H1 (cell line): Measurements from ENCODE around the gene RAB31. TPM values are rescaled to one million over a fixed set of nuclear protein-coding genes. Genes with fewer than 3 reads are reported as not detected.

ENCODE experiments used
- CTCF ChIA-PET: fragments of 300-600 bp; sonication (Branson Sonifier 250); formaldehyde crosslinking; loops from one replicate; lab custom pipeline; 2021; ENCODE audit not compliant: partially characterized antibody; lab: Charles Lee
- POLR2A ChIA-PET: fragments of 300-600 bp; sonication (Branson Sonifier 250); formaldehyde crosslinking; loops from one replicate; lab custom pipeline; 2021; ENCODE audit warnings: inconsistent platforms; ENCODE audit not compliant: partially characterized antibody; lab: Charles Lee
- DNase-seq, 2 experiments: peaks; one replicate each; pipeline versions ENCODE4 v3.0.0 to v3.0.0-alpha.2; 2010 to 2022; ENCODE audit warnings: low spot score in 2 of 2, low read depth in 1 of 2, mixed read lengths in 1 of 2
- FAIRE-seq: peaks from 2 replicates; lab custom pipeline; 2011; peaks lifted over from hg19 to GRCh38; lab: Jason Lieb, UNC
- H2AFZ ChIP-seq: 2 replicates; pipeline ENCODE4 v1.8.1; 2012; ENCODE audit warnings: low read length, inconsistent platforms
- H2AK5ac ChIP-seq: 2 replicates; pipeline ENCODE4 v1.6.1; 2013; ENCODE audit warnings: low read depth, low read length
- H2BK120ac ChIP-seq: replicated peaks from 2 replicates; pipeline ENCODE3; 2013; ENCODE audit warnings: low read depth, low read length, inconsistent platforms
- H2BK12ac ChIP-seq: 2 replicates; pipeline ENCODE4 v1.6.1; 2013; ENCODE audit warnings: low read depth, low read length
- H2BK15ac ChIP-seq: 2 replicates; pipeline ENCODE4 v1.6.1; 2013; ENCODE audit warnings: low read length
- H2BK20ac ChIP-seq: 2 replicates; pipeline ENCODE4 v1.6.1; 2013; ENCODE audit warnings: low read length
- H2BK5ac ChIP-seq: 2 replicates; pipeline ENCODE4 v1.6.1; 2013; ENCODE audit warnings: low read depth, low read length
- H3K14ac ChIP-seq: 2 replicates; pipeline ENCODE4 v1.6.1; 2013; ENCODE audit warnings: inconsistent platforms; ENCODE audit not compliant: insufficient read length
- H3K18ac ChIP-seq: 2 replicates; pipeline ENCODE4 v1.6.1; 2013; ENCODE audit warnings: low read length; ENCODE audit errors: extremely low read depth
- H3K23ac ChIP-seq: 2 replicates; pipeline ENCODE4 v1.6.1; 2013; ENCODE audit warnings: inconsistent platforms; ENCODE audit not compliant: insufficient read length
- H3K23me2 ChIP-seq: 2 replicates; pipeline ENCODE4 v1.6.1; 2013; ENCODE audit warnings: low read depth, low read length
- H3K27ac ChIP-seq: 2 replicates; pipeline ENCODE4 v1.6.1; 2011; ENCODE audit warnings: low read depth, low read length, inconsistent platforms
- H3K27me3 ChIP-seq, 4 experiments: replicated peaks in 1 of 4; 1 replicate in 1 of 4; 2 replicates in 3 of 4; pipeline versions ENCODE4 v1.6.1 to v1.8.1; 2011 to 2013; ENCODE audit warnings: low read length in 3 of 4, mild to moderate bottlenecking in 3 of 4, inconsistent platforms in 2 of 4, mixed read lengths in 2 of 4, moderate library complexity in 1 of 4; ENCODE audit not compliant: control insufficient read depth in 3 of 4, insufficient read depth in 3 of 4; ENCODE audit errors: extremely low read depth in 1 of 4
- H3K36me3 ChIP-seq, 4 experiments: 2 replicates each; pipeline versions ENCODE4 v1.6.1 to v1.8.1; 2011 to 2013; ENCODE audit warnings: mild to moderate bottlenecking in 4 of 4, low read length in 3 of 4, moderate library complexity in 2 of 4, control low read depth in 1 of 4, inconsistent platforms in 1 of 4; ENCODE audit not compliant: insufficient read depth in 4 of 4, control insufficient read depth in 2 of 4
- H3K4ac ChIP-seq: replicated peaks from 2 replicates; pipeline ENCODE3; 2013; ENCODE audit warnings: low read length, low read depth, mixed read lengths, inconsistent platforms; ENCODE audit not compliant: insufficient read length
- H3K4me1 ChIP-seq, 4 experiments: replicated peaks in 1 of 4; 1 replicate in 1 of 4; 2 replicates in 3 of 4; pipeline versions ENCODE4 v1.6.1 to v1.8.1; 2011 to 2013; ENCODE audit warnings: low read length in 3 of 4, inconsistent platforms in 2 of 4, mixed read lengths in 1 of 4; ENCODE audit not compliant: insufficient read depth in 4 of 4, control insufficient read depth in 3 of 4
- H3K4me2 ChIP-seq, 2 experiments: 2 replicates each; pipeline versions ENCODE4 v1.6.1 to v1.8.1; 2011 to 2013; ENCODE audit warnings: low read depth in 2 of 2, low read length in 2 of 2, control low read depth in 1 of 2, inconsistent platforms in 1 of 2, mild to moderate bottlenecking in 1 of 2; ENCODE audit not compliant: insufficient read depth in 1 of 2
- H3K4me3 ChIP-seq, 4 experiments: fragments of 200-600, 300-600 bp in 1 of 4; sonication (generic), shearing (Covaris generic), sonication (Bioruptor Twin) in 1 of 4; 2 replicates each; pipeline versions ENCODE4 v1.5.1 to v1.8.1; 2011 to 2016; ENCODE audit warnings: low read length in 4 of 4, low read depth in 3 of 4, control low read depth in 2 of 4, inconsistent platforms in 2 of 4, mild to moderate bottlenecking in 2 of 4, mixed read lengths in 1 of 4, moderate library complexity in 1 of 4; ENCODE audit not compliant: insufficient read depth in 2 of 4; ENCODE audit errors: extremely low read depth in 1 of 4
- H3K56ac ChIP-seq: replicated peaks from 2 replicates; pipeline ENCODE3; 2013; ENCODE audit warnings: low read depth, mild to moderate bottlenecking, mixed read lengths, low read length, inconsistent platforms; ENCODE audit not compliant: insufficient read length
- H3K79me1 ChIP-seq: 2 replicates; pipeline ENCODE4 v1.6.1; 2013; ENCODE audit warnings: low read depth, low read length, control low read depth
- H3K79me2 ChIP-seq, 2 experiments: 2 replicates each; pipeline versions ENCODE4 v1.6.1 to v1.8.1; 2012 to 2013; ENCODE audit warnings: low read length in 2 of 2, mild to moderate bottlenecking in 2 of 2, inconsistent platforms in 1 of 2; ENCODE audit not compliant: insufficient read depth in 2 of 2, control insufficient read depth in 1 of 2
- H3K9ac ChIP-seq, 4 experiments: replicated peaks in 1 of 4; 1 replicate in 1 of 4; 2 replicates in 3 of 4; pipeline versions ENCODE4 v1.6.1 to v1.8.1; 2011 to 2013; ENCODE audit warnings: low read depth in 3 of 4, low read length in 3 of 4, control low read depth in 2 of 4, mild to moderate bottlenecking in 2 of 4, moderate library complexity in 2 of 4, inconsistent platforms in 1 of 4; ENCODE audit errors: extremely low read depth in 1 of 4
- H3K9me3 ChIP-seq, 2 experiments: 2 replicates each; pipeline versions ENCODE4 v1.6.1 to v1.8.1; 2012 to 2013; ENCODE audit warnings: mild to moderate bottlenecking in 2 of 2, moderate library complexity in 2 of 2, control low read depth in 1 of 2, inconsistent platforms in 1 of 2, low read depth in 1 of 2, low read length in 1 of 2, mixed read lengths in 1 of 2; ENCODE audit not compliant: insufficient read depth in 2 of 2
- H4K20me1 ChIP-seq, 2 experiments: replicated peaks in 1 of 2; 2 replicates each; pipeline versions ENCODE3 to v1.8.1; 2011 to 2013; ENCODE audit warnings: inconsistent platforms in 2 of 2, low read length in 2 of 2, mild to moderate bottlenecking in 1 of 2; ENCODE audit not compliant: insufficient read depth in 2 of 2, control insufficient read depth in 1 of 2
- H4K5ac ChIP-seq: 2 replicates; pipeline ENCODE4 v1.6.1; 2013; ENCODE audit warnings: low read length, low read depth, mixed read lengths, inconsistent platforms; ENCODE audit not compliant: insufficient read length
- H4K8ac ChIP-seq: 2 replicates; pipeline ENCODE4 v1.8.0; 2013; ENCODE audit warnings: mild to moderate bottlenecking, moderate library complexity, low read length, inconsistent platforms; ENCODE audit not compliant: insufficient read depth; ENCODE audit errors: extremely low read depth
- H4K91ac ChIP-seq: replicated peaks from 2 replicates; pipeline ENCODE3; 2013; ENCODE audit warnings: low read length, mixed read lengths, inconsistent platforms; ENCODE audit not compliant: insufficient read length
- CBX5 ChIP-seq: fragments of 300-800, 300-1000 bp; sonication (generic); IDR thresholded peaks from 2 replicates; pipeline ENCODE4 v1.7.1; 2016; ENCODE audit warnings: antibody characterized with exemption, low read length, low read depth
- EGR1 ChIP-seq: IDR thresholded peaks from 2 replicates; pipeline ENCODE4 v1.6.1; 2011; ENCODE audit warnings: low read depth, low read length, borderline replicate concordance
- HDAC6 ChIP-seq: IDR thresholded peaks from one replicate; pipeline ENCODE4 v1.7.1; 2012; ENCODE audit warnings: low read depth, mild to moderate bottlenecking, inconsistent platforms, low read length, moderate library complexity
- KDM1A ChIP-seq: fragments of 200-600, 300-600 bp; sonication (generic); IDR thresholded peaks from 2 replicates; pipeline ENCODE4 v1.7.1; 2016; ENCODE audit warnings: mild to moderate bottlenecking, low read length, borderline replicate concordance
- KDM4A ChIP-seq: IDR thresholded peaks from one replicate; pipeline ENCODE4 v1.7.1; 2012; ENCODE audit warnings: low read depth, mild to moderate bottlenecking, moderate library complexity, low read length, inconsistent platforms; ENCODE audit not compliant: severe bottlenecking
- TAF1 ChIP-seq: IDR thresholded peaks from 2 replicates; pipeline ENCODE4 v1.6.1; 2011; ENCODE audit warnings: mild to moderate bottlenecking, low read depth, low read length
- TBP ChIP-seq: IDR thresholded peaks from 2 replicates; pipeline ENCODE4 v1.6.1; 2011; ENCODE audit warnings: low read depth, low read length, improper control_type of control experiment
- WGBS, 2 experiments: shearing (Covaris generic) in 1 of 2; methylation state at CpG; one replicate each; pipeline versions ENCODE4 v1.1.6 to v1.1.7; 2013 to 2015; ENCODE audit warnings: low lambda C conversion rate in 2 of 2, mixed read lengths in 2 of 2, inconsistent platforms in 1 of 2, low coverage in 1 of 2, missing lambda C conversion rate in 1 of 2; ENCODE audit not compliant: insufficient replicate concordance in 2 of 2, insufficient coverage in 1 of 2, insufficient read length in 1 of 2; ENCODE audit errors: extremely low coverage in 1 of 2, missing lambda C conversion rate in 1 of 2; 5-methylcytosine and 5-hydroxymethylcytosine counted together
- polyA plus RNA-seq, 7 experiments: library from polyadenylated mRNA; depleted of rRNA in 3 of 7; stranded (reverse) in 5 of 7; unstranded in 2 of 7; fragments of >200 nt in 5 of 7; fragments of 200-250 nt in 2 of 7; gene quantifications; 1 replicate in 5 of 7; 2 replicates in 1 of 7; 4 replicates in 1 of 7; pipeline versions ENCODE4 v1.2.1 to v1.2.3, GENCODE V29; 2011 to 2013; ENCODE audit warnings: missing spikeins in 2 of 7, mixed read lengths in 2 of 7
- total RNA-seq: library from RNA; stranded (reverse); fragmentation: NEBNext Ultra II Directional; extraction: Animal tissue kit (Norgen Biotek cat#: 25700); gene quantifications from 2 replicates; pipeline ENCODE4 v1.2.1, GENCODE V29; 2021

RAB31 gene
- total and polyA plus RNA-seq, 2 of the 8 experiments (the other 6 are each of a cell fraction or from before 2014, with no cell fraction given), result 15.2 to 40.9 TPM

- Histone ChIP-seq H3K4ac (no peak overlapping the region), H4K5ac (no peak overlapping the region), H2BK12ac (no peak overlapping the region), H2BK5ac (peak overlapping the region; percentile 14; the same call in 1 of the 2 replicates), H4K20me1 (peaks cover 0 to 2% of the 10 kb centered on the region in 2 experiments), H3K79me2 (peaks cover 0 to 6% of the 10 kb centered on the region in 2 experiments; a peak in 1 of 4 replicates), H3K14ac (no peak overlapping the region), H3K56ac (no peak overlapping the region), H4K8ac (no peak overlapping the region), H3K23ac (no peak overlapping the region), H3K27me3 (no peaks in the 10 kb centered on the region), H3K4me3 (no peak overlapping the region), H3K4me2 (no peak overlapping the region), H3K4me1 (peaks cover 0 to 4% (median 2%) of the 10 kb centered on the region in 4 experiments; a peak in 3 of 7 replicates), H3K9ac (no peak overlapping the region), H2BK20ac (no peak overlapping the region), H3K27ac (no peak overlapping the region), H3K36me3 (no peaks in the 10 kb centered on the region), H3K18ac (no peak overlapping the region), H2BK15ac (peak overlapping the region; percentile 61; the same call in 1 of the 2 replicates), H2BK120ac (no peak overlapping the region), H4K91ac (no peak overlapping the region), H3K23me2 (no peaks in the 10 kb centered on the region), H3K79me1 (peaks cover 3% of the 10 kb centered on the region), H2AK5ac (peak overlapping the region; percentile 42; the same call in 1 of the 2 replicates), H2AFZ (no peak overlapping the region), H3K9me3 (no peaks in the 10 kb centered on the region)
- no peak for FAIRE-seq
- CTCF ChIA-PET, result interaction anchor here (0.6 to 2.8 kb wide), 20 partner anchors 10 to 727 kb away, joined by 3 to 14 read pairs (median 4); partner anchors contain the start of gene RAB31
- no peak for TF ChIP-seq KDM4A
- no peak for TF ChIP-seq TBP
- TF ChIP-seq KDM1A, result no peak
- TF ChIP-seq EGR1, result no peak
- no peak for TF ChIP-seq CBX5
- no peak for TF ChIP-seq TAF1
- no peak for TF ChIP-seq HDAC6
- POLR2A ChIA-PET, result interaction anchor here (1.2 kb wide), 1 partner anchor 147 kb away, joined by 3 read pairs; no protein-coding TSS in a partner anchor
- WGBS, 2 experiments, result 77% methylated on average over 9 of the region's 9 CpGs; no CpG with 5 or more reads in 1 of the 2 experiments
- no peak for DNase-seq
These were observed 13.9 kb downstream of the RAB31 start for GRCh38 chr18:9721893-9722550.
